ENCODE results near the gene PRCP. TPM values are rescaled to one million over a fixed set of nuclear protein-coding genes. Genes with fewer than 3 reads are reported as not detected.

The PRCP gene
- total and polyA plus RNA-seq, 2 donors (not counting 3 experiments of a cell fraction or from before 2014, with no cell fraction given) = 170 to 277 TPM

- Histone ChIP-seq H3K27me3 (ENCODE audit: control insufficient read depth in 2 of 2, insufficient read depth in 2 of 2, low read length in 2 of 2) (no peaks in the 10 kb centered on the region), H3K9me3 (replicated peaks; ENCODE audit: control insufficient read depth, insufficient read depth, low read length) (no peaks in the 10 kb centered on the region), H3K4me2 (ENCODE audit: insufficient read depth, low read length) (no peak overlapping the region), H3K27ac (ENCODE audit: insufficient read depth, low read depth, low read length) (no peak overlapping the region), H3K9me1 (replicated peaks; ENCODE audit: control insufficient read depth, extremely low read depth, insufficient read depth, low read length) (no peaks in the 10 kb centered on the region), H4K20me1 (replicated peaks; ENCODE audit: control insufficient read depth, extremely low read depth, insufficient read depth, low read length) (no peaks in the 10 kb centered on the region), H3K9ac (replicated peaks; ENCODE audit: extremely low read depth, insufficient read depth, low read length) (no peak overlapping the region), H3K79me2 (ENCODE audit: control insufficient read depth, insufficient read depth, low read length) (no peaks in the 10 kb centered on the region), H3K4me1 (ENCODE audit: control insufficient read depth, extremely low read depth, insufficient read depth, low read length) (no peaks in the 10 kb centered on the region), H3K36me3 (ENCODE audit: control insufficient read depth in 2 of 2, extremely low read depth in 1 of 2, insufficient read depth in 2 of 2, low read length in 2 of 2) (peaks cover 2 to 7% of the 10 kb centered on the region in 2 experiments), H3K4me3 (replicated peaks in 1 of 3; ENCODE audit: insufficient read depth in 1 of 3, low read depth in 1 of 3, low read length in 3 of 3) (no peak overlapping the region), H2AFZ (ENCODE audit: low read depth, low read length) (no peak overlapping the region)
- TF ChIP-seq GATA2 (IDR thresholded peaks at IDR 0.05; ENCODE audit: insufficient read depth, insufficient read length, low read depth, low read length) (no peak), FOS (IDR thresholded peaks at IDR 0.05; ENCODE audit: borderline replicate concordance, insufficient read depth, low read length) (no peak), POLR2A (IDR thresholded peaks at IDR 0.05; ENCODE audit: low read depth, low read length) (no peak), CTCF (IDR thresholded peaks at IDR 0.05; ENCODE audit: extremely low read depth in 1 of 2, insufficient read depth in 1 of 2, low read depth in 1 of 2, low read length in 2 of 2) (no peak), POLR2AphosphoS5 (IDR thresholded peaks at IDR 0.05; ENCODE audit: insufficient read depth, low read depth, low read length) (no peak), JUN (IDR thresholded peaks at IDR 0.05; ENCODE audit: borderline replicate concordance, insufficient read depth, insufficient read length, low read depth) (no peak), EZH2 (IDR thresholded peaks at IDR 0.05; ENCODE audit: borderline replicate concordance, low read depth, low read length, severe bottlenecking) (no peak), MAX (IDR thresholded peaks at IDR 0.05; ENCODE audit: insufficient read depth, insufficient read length) (no peak), MYC (IDR thresholded peaks at IDR 0.05; ENCODE audit: low read depth, low read length) (no peak)
- no peak for FAIRE-seq
- no peak for DNase-seq (ENCODE audit: low read depth, low spot score)
- ChIA-PET CTCF (interaction anchor here (0.7 to 1.8 kb wide), 2 partner anchors 16 to 20 kb away, joined by 3 to 4 read pairs; no protein-coding TSS in a partner anchor), POLR2A (no interaction called here)
- intact Hi-C loops (cut with micrococcal nuclease) (no loop called here), dilution Hi-C loops (cut with MboI; ENCODE audit: extremely low pct_ligation_motif_present, low sequenced_read_pairs) (no loop called here)
- no TSS peak for BruUV-seq (replicated peaks)
These were observed 57.0 kb downstream of the PRCP start for GRCh38 chr11:82843057-82843795.

All from endothelial cell of umbilical vein (primary cell).